GM18507 (cell line): ENCODE results near the gene AQR.

Experiments used
- DNase-seq: peaks from one replicate; pipeline ENCODE4 v3.0.0; 2011; ENCODE audit warnings: low read depth; ENCODE audit not compliant: insufficient read length; ENCODE audit errors: extremely low spot score
- FAIRE-seq: peaks from 2 replicates; lab custom pipeline; 2011; peaks lifted over from hg19 to GRCh38; lab: Jason Lieb, UNC

The AQR gene

GRCh38 chr15:34969340-34970097 is at the start of gene AQR:
Gene AQR, minus strand, starts transcription at chr15:34969742. Its CDS starts 129 bp downstream, at chr15:34969613.
- DNase-seq (peak; percentile 85), FAIRE-seq (peak; percentile 97)

GRCh38 chr15:35014241-35014640 is 44.7 kb upstream of the AQR start:
- FAIRE-seq (no peak), DNase-seq (no peak)

GRCh38 chr15:35013370-35013769 is 43.8 kb upstream of the AQR start:
- no peak for DNase-seq
- no peak for FAIRE-seq

GRCh38 chr15:35007397-35007796 is 37.9 kb upstream of the AQR start:
- DNase-seq (no peak), FAIRE-seq (no peak)

GRCh38 chr15:35005933-35006332 is 36.4 kb upstream of the AQR start:
- FAIRE-seq = no peak
- DNase-seq = no peak

- FAIRE-seq (no peak), DNase-seq (no peak)
Measured at GRCh38 chr15:35003928-35004327, 34.4 kb upstream of the AQR start.

GRCh38 chr15:35000511-35000910 is 31.0 kb upstream of the AQR start:
- FAIRE-seq = no peak
- DNase-seq = no peak

- DNase-seq (no peak), FAIRE-seq (no peak)
Measured at GRCh38 chr15:34999906-35000305, 30.4 kb upstream of the AQR start.

- DNase-seq = no peak
- no peak for FAIRE-seq
Measured at GRCh38 chr15:34994925-34995324, 25.4 kb upstream of the AQR start.

GRCh38 chr15:34993877-34994276 is 24.3 kb upstream of the AQR start:
- FAIRE-seq = peak; percentile 90

GRCh38 chr15:34993412-34993811 is 23.9 kb upstream of the AQR start:
- DNase-seq (no peak), FAIRE-seq (no peak)

More at GRCh38 chr15:34993877-34994276, 24.3 kb upstream of the AQR start:
- peak; percentile 53 for DNase-seq

GRCh38 chr15:34988027-34988902 is 18.7 kb upstream of the AQR start, which contains the start of gene ZNF770:
Gene ZNF770, minus strand, starts transcription at chr15:34988287. Its CDS starts 4,853 bp downstream, at chr15:34983434.
- FAIRE-seq (peak; percentile 75), DNase-seq (peak; percentile 71)

- no peak for DNase-seq
- FAIRE-seq = peak; percentile 9
Measured at GRCh38 chr15:34987609-34988026, 18.1 kb upstream of the AQR start.

- DNase-seq = no peak
- no peak for FAIRE-seq
Measured at GRCh38 chr15:34986771-34987480, 17.4 kb upstream of the AQR start.

- FAIRE-seq = peak; percentile 33
- DNase-seq = no peak
Measured at GRCh38 chr15:34986326-34986725, 16.8 kb upstream of the AQR start.

- no peak for DNase-seq
- FAIRE-seq = no peak
Measured at GRCh38 chr15:34984889-34985630, 15.5 kb upstream of the AQR start.

- FAIRE-seq (no peak), DNase-seq (no peak)
Measured at GRCh38 chr15:34976743-34977142, 7.2 kb upstream of the AQR start.

GRCh38 chr15:34976073-34976472 is 6.5 kb upstream of the AQR start:
- FAIRE-seq = no peak

GRCh38 chr15:34973512-34973911 is 4.0 kb upstream of the AQR start:
- no peak for DNase-seq
- no peak for FAIRE-seq

More at GRCh38 chr15:34976073-34976472, 6.5 kb upstream of the AQR start:
- DNase-seq = no peak
